HepG2 (cell line): ENCODE measurements around the gene C19orf18. TPM values are rescaled to one million over a fixed set of nuclear protein-coding genes. Genes with fewer than 3 reads are reported as not detected.

Experiments used
- BCL6 ChIP-seq: IDR thresholded peaks from 2 replicates; pipeline ENCODE4 v1.6.1; 2016; ENCODE audit warnings: missing genetic modification reagents, missing compliant biosample characterization
- CENPT ChIP-seq: sonication (generic); formaldehyde crosslinking; IDR thresholded peaks from 2 replicates; pipeline ENCODE4 v1.8.0; 2022; ENCODE audit warnings: low read depth, mild to moderate bottlenecking, moderate library complexity, missing genetic modification reagents
- HNF4G ChIP-seq, 2 experiments: sonication (generic) in 1 of 2; formaldehyde crosslinking in 1 of 2; IDR thresholded peaks; 2 replicates each; pipeline versions ENCODE4 v1.4.0 to v1.6.1; 2011 to 2020; ENCODE audit warnings: borderline replicate concordance in 2 of 2, low read depth in 2 of 2, mild to moderate bottlenecking in 2 of 2, low read length in 1 of 2, missing genetic modification reagents in 1 of 2, moderate library complexity in 1 of 2
- KLF15 ChIP-seq: sonication (generic); formaldehyde crosslinking; IDR thresholded peaks from 2 replicates; pipeline ENCODE4 v1.8.1; 2023; ENCODE audit warnings: borderline replicate concordance, mild to moderate bottlenecking, inconsistent platforms, missing genetic modification reagents, mixed read lengths
- MED8 ChIP-seq: sonication (generic); formaldehyde crosslinking; IDR thresholded peaks from 2 replicates; pipeline ENCODE4 v1.8.1; 2023; ENCODE audit warnings: mild to moderate bottlenecking, missing genetic modification reagents; ENCODE audit not compliant: insufficient replicate concordance
- MIER2 ChIP-seq: IDR thresholded peaks from 2 replicates; pipeline ENCODE4 v1.6.1; 2016; ENCODE audit warnings: missing biosample characterization, missing genetic modification reagents
- TBX2 ChIP-seq: sonication (generic); formaldehyde crosslinking; IDR thresholded peaks from 2 replicates; pipeline ENCODE4 v1.5.0; 2020; ENCODE audit warnings: missing genetic modification reagents, mild to moderate bottlenecking, borderline replicate concordance
- ZEB1 ChIP-seq: IDR thresholded peaks from 2 replicates; pipeline ENCODE4 v1.6.1; 2012; ENCODE audit warnings: mild to moderate bottlenecking, low read depth, inconsistent platforms; ENCODE audit not compliant: insufficient replicate concordance
- ZNF20 ChIP-seq: sonication (generic); formaldehyde crosslinking; IDR thresholded peaks from 2 replicates; pipeline ENCODE4 v1.4.0; 2020; ENCODE audit warnings: mild to moderate bottlenecking, moderate library complexity, missing genetic modification reagents
- ZNF3 ChIP-seq: IDR thresholded peaks from 2 replicates; pipeline ENCODE4 v1.7.0; 2017; ENCODE audit warnings: inconsistent platforms
- ZNF616 ChIP-seq: sonication (generic); formaldehyde crosslinking; IDR thresholded peaks from 2 replicates; pipeline ENCODE4 v1.5.0; 2020; ENCODE audit warnings: low read depth, mild to moderate bottlenecking, missing genetic modification reagents
- ZNF629 ChIP-seq: sonication (generic); formaldehyde crosslinking; conservative IDR thresholded peaks from 2 replicates; pipeline ENCODE4 v1.5.0; 2020; ENCODE audit warnings: missing genetic modification reagents
- ZSCAN9 ChIP-seq: IDR thresholded peaks from 2 replicates; pipeline ENCODE4 v1.6.1; 2016; ENCODE audit warnings: borderline replicate concordance
- polyA plus RNA-seq, 8 experiments: library from polyadenylated mRNA; depleted of rRNA in 3 of 8; stranded (reverse) in 7 of 8; unstranded in 1 of 8; fragments of >200 nt; fragmentation: Illumina TruSeq in 4 of 8; extraction: Trizol in 4 of 8; gene quantifications; 2 replicates each; pipeline versions ENCODE4 v1.2.1 to v1.2.3, GENCODE V29; 2011 to 2016; ENCODE audit warnings: low read depth in 4 of 8, missing spikeins in 1 of 8, mixed read lengths in 1 of 8; ENCODE audit not compliant: insufficient read depth in 1 of 8
- total RNA-seq, 5 experiments: library from RNA; depleted of rRNA; stranded (reverse); fragments of >200 nt; fragmentation: Illumina TruSeq; extraction: Trizol; gene quantifications; 2 replicates each; pipeline ENCODE4 v1.2.3, GENCODE V29; 2016; ENCODE audit warnings: low read depth in 1 of 5
- TF ChIP-seq, protein P1 (sequence below): sonication (generic); formaldehyde crosslinking; IDR thresholded peaks from 2 replicates; pipeline ENCODE4 v1.8.0; 2022; ENCODE audit warnings: missing genetic modification reagents, mild to moderate bottlenecking, inconsistent platforms, borderline replicate concordance
- TF ChIP-seq, protein P2 (sequence below): sonication (generic); formaldehyde crosslinking; IDR thresholded peaks from 2 replicates; pipeline ENCODE4 v1.5.0; 2020; ENCODE audit warnings: mild to moderate bottlenecking, missing genetic modification reagents
- TF ChIP-seq, protein P3 (sequence below): sonication (generic); formaldehyde crosslinking; IDR thresholded peaks from 2 replicates; pipeline ENCODE4 v1.8.1; 2022; ENCODE audit warnings: mild to moderate bottlenecking, missing genetic modification reagents
- TF ChIP-seq, protein P4 (sequence below): IDR thresholded peaks from 2 replicates; pipeline ENCODE4 v1.6.1; 2016; ENCODE audit warnings: low read depth
- TF ChIP-seq, protein P5 (sequence below): sonication (generic); formaldehyde crosslinking; IDR thresholded peaks from 2 replicates; pipeline ENCODE4 v1.8.1; 2023; ENCODE audit warnings: mild to moderate bottlenecking, inconsistent platforms, moderate library complexity, missing genetic modification reagents, borderline replicate concordance
- TF ChIP-seq, protein P6 (sequence below): sonication (generic); formaldehyde crosslinking; IDR thresholded peaks from 2 replicates; pipeline ENCODE4 v1.4.0; 2020; ENCODE audit warnings: missing genetic modification reagents

Gene C19orf18
- total and polyA plus RNA-seq, 2 of the 13 experiments (the other 11 are each of a cell fraction or from before 2014, with no cell fraction given): 0.38 to 0.55 TPM

DNA sequence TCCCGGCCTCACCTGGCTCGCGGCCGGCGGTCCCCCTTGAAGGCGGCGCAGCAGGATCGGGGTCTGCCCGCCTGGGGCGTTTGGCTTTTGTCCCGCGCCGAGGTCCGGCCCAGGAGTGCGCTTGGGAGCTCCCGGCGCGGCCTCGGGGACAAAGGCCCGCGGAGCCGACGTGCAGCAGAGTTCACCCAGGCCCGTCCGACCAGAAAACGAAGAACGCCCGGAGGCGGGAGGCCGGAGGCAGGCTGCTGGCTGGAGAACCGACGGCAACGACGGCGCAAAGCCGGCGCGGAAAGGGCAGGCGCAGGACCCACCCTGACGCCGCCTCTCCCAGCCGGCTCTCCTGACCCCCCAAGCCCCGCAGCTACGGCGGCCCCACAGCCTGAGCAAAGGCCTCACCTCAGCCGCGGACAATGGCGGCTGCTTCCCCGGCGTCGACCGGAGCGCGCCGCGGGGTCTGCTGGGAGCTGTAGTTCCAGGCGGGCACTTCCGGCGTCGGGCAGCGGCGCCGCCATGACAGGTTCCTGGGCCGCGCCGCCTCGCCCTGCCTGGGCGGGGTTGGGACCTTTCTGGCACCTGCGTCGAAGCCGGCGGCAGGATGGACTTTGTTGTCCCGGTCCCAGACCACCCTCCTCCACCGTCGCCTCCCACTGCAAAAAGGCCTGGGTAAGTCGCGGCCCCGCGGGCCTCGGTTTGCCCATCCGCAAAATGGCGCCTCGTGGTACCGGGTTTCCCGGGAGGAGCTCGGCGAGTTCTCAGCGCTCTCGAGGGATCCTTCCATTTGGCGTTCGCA is 28.2 kb upstream of the C19orf18 start, which contains the start of gene ZNF606 (continued):
- TF ChIP-seq ZEB1 (no peak), ZNF629 (CRISPR knock-in tag) (peak; percentile 99), MED8 (no peak), ZNF616 (0 out of 2 replicates have a peak, but pooled peaks have one; percentile 28), KLF15 (CRISPR knock-in tag) (0 out of 2 replicates have a peak, but pooled peaks have one; percentile 73), ZSCAN9 (CRISPR knock-in tag) (peak; percentile 76; the same call in 1 of the 2 replicates), HNF4G (IDR thresholded peaks at IDR 0.05; ENCODE audit: borderline replicate concordance, low read depth, low read length) (0 out of 2 replicates have a peak, but pooled peaks have one; percentile 5), HNF4G (CRISPR knock-in tag; IDR thresholded peaks at IDR 0.05; ENCODE audit: borderline replicate concordance, low read depth) (no peak), CENPT (CRISPR knock-in tag) (no peak), BCL6 (CRISPR knock-in tag) (no peak), MIER2 (CRISPR knock-in tag) (0 out of 2 replicates have a peak, but pooled peaks have one; percentile 28), ZNF20 (0 out of 2 replicates have a peak, but pooled peaks have one; percentile 38), ZNF3 (CRISPR knock-in tag) (peak; percentile 15; the same call in 1 of the 2 replicates), TBX2 (CRISPR knock-in tag) (peak; percentile 73)
- TF ChIP-seq, protein P1, sequence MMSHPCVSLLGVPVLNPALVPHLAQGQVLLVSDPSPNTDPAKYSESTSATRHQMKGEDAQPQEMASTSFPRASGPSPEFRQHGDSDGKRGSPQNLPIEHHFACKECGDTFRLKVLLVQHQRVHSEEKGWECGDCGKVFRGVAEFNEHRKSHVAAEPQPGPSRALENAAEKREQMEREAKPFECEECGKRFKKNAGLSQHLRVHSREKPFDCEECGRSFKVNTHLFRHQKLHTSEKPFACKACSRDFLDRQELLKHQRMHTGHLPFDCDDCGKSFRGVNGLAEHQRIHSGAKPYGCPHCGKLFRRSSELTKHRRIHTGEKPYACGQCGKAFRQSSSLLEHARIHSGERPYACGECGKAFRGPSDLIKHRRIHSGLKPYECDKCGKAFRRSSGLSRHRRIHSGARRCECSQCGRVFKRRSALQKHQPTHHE (CRISPR knock-in tag): no peak
- TF ChIP-seq, protein P2, sequence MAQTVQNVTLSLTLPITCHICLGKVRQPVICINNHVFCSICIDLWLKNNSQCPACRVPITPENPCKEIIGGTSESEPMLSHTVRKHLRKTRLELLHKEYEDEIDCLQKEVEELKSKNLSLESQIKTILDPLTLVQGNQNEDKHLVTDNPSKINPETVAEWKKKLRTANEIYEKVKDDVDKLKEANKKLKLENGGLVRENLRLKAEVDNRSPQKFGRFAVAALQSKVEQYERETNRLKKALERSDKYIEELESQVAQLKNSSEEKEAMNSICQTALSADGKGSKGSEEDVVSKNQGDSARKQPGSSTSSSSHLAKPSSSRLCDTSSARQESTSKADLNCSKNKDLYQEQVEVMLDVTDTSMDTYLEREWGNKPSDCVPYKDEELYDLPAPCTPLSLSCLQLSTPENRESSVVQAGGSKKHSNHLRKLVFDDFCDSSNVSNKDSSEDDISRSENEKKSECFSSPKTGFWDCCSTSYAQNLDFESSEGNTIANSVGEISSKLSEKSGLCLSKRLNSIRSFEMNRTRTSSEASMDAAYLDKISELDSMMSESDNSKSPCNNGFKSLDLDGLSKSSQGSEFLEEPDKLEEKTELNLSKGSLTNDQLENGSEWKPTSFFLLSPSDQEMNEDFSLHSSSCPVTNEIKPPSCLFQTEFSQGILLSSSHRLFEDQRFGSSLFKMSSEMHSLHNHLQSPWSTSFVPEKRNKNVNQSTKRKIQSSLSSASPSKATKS: no peak; the same call in 1 of the 2 replicates
- TF ChIP-seq, protein P3, sequence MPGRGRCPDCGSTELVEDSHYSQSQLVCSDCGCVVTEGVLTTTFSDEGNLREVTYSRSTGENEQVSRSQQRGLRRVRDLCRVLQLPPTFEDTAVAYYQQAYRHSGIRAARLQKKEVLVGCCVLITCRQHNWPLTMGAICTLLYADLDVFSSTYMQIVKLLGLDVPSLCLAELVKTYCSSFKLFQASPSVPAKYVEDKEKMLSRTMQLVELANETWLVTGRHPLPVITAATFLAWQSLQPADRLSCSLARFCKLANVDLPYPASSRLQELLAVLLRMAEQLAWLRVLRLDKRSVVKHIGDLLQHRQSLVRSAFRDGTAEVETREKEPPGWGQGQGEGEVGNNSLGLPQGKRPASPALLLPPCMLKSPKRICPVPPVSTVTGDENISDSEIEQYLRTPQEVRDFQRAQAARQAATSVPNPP (CRISPR knock-in tag): no peak
- TF ChIP-seq, protein P4, sequence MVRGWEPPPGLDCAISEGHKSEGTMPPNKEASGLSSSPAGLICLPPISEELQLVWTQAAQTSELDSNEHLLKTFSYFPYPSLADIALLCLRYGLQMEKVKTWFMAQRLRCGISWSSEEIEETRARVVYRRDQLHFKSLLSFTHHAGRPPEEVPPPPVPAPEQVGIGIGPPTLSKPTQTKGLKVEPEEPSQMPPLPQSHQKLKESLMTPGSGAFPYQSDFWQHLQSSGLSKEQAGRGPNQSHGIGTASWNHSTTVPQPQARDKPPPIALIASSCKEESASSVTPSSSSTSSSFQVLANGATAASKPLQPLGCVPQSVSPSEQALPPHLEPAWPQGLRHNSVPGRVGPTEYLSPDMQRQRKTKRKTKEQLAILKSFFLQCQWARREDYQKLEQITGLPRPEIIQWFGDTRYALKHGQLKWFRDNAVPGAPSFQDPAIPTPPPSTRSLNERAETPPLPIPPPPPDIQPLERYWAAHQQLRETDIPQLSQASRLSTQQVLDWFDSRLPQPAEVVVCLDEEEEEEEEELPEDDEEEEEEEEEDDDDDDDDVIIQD (CRISPR knock-in tag): peak; percentile 36; the same call in 1 of the 2 replicates
- TF ChIP-seq, protein P5, sequence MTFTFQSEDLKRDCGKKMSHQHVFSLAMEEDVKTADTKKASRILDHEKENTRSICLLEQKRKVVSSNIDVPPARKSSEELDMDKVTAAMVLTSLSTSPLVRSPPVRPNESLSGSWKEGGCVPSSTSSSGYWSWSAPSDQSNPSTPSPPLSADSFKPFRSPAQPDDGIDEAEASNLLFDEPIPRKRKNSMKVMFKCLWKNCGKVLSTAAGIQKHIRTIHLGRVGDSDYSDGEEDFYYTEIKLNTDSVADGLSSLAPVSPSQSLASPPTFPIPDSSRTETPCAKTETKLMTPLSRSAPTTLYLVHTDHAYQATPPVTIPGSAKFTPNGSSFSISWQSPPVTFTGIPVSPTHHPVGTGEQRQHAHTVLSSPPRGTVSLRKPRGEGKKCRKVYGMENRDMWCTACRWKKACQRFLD (CRISPR knock-in tag): no peak
- TF ChIP-seq, protein P6, sequence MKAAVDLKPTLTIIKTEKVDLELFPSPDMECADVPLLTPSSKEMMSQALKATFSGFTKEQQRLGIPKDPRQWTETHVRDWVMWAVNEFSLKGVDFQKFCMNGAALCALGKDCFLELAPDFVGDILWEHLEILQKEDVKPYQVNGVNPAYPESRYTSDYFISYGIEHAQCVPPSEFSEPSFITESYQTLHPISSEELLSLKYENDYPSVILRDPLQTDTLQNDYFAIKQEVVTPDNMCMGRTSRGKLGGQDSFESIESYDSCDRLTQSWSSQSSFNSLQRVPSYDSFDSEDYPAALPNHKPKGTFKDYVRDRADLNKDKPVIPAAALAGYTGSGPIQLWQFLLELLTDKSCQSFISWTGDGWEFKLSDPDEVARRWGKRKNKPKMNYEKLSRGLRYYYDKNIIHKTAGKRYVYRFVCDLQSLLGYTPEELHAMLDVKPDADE (CRISPR knock-in tag): no peak
